GM23338 (cell line): ENCODE measurements around the gene GALM. TPM values are rescaled to one million over a fixed set of nuclear protein-coding genes. Genes with fewer than 3 reads are reported as not detected.

Experiments used
- ATAC-seq: fragments of 200-7000 bp; cut with Tn5 transposase; 3 replicates; pipeline ENCODE4 v1.9.1; 2020
- DNase-seq: peaks from one replicate; pipeline ENCODE4 v3.0.0-alpha.2; 2015; ENCODE audit warnings: low spot score
- H2AFZ ChIP-seq: fragments of 200-600 bp; sonication (generic); 2 replicates; pipeline ENCODE4 v1.8.0; 2016; ENCODE audit warnings: antibody characterized with exemption, mild to moderate bottlenecking, moderate library complexity
- H3F3A ChIP-seq: fragments of 200-600 bp; sonication (generic); replicated peaks from 2 replicates; pipeline ENCODE4 v1.8.0; 2017; ENCODE audit warnings: antibody characterized with exemption, mixed run types, low read depth
- H3K27ac ChIP-seq: fragments of 200-600 bp; sonication (generic); 2 replicates; pipeline ENCODE4 v1.6.1; 2016; ENCODE audit warnings: low read depth
- H3K27me3 ChIP-seq: fragments of 200-600 bp; sonication (generic); 2 replicates; pipeline ENCODE4 v1.8.0; 2016; ENCODE audit warnings: mild to moderate bottlenecking, mixed run types, moderate library complexity; ENCODE audit not compliant: insufficient read depth
- H3K36me3 ChIP-seq: fragments of 200-600 bp; sonication (generic); 2 replicates; pipeline ENCODE4 v1.8.0; 2016; ENCODE audit warnings: mild to moderate bottlenecking; ENCODE audit not compliant: insufficient read depth
- H3K4me1 ChIP-seq: fragments of 200-600 bp; sonication (generic); 2 replicates; pipeline ENCODE4 v1.8.0; 2016; ENCODE audit warnings: mild to moderate bottlenecking, moderate library complexity; ENCODE audit not compliant: insufficient read depth
- H3K4me2 ChIP-seq: fragments of 200-600 bp; sonication (generic); 2 replicates; pipeline ENCODE4 v1.7.1; 2017; ENCODE audit warnings: mixed run types
- H3K4me3 ChIP-seq: fragments of 200-600 bp; sonication (generic); 2 replicates; pipeline ENCODE4 v1.6.1; 2016; ENCODE audit warnings: mixed run types
- H3K79me2 ChIP-seq: fragments of 200-600 bp; sonication (generic); replicated peaks from 2 replicates; pipeline ENCODE4 v1.8.0; 2017; ENCODE audit warnings: mild to moderate bottlenecking; ENCODE audit not compliant: insufficient read depth
- H3K9me2 ChIP-seq: fragments of 200-600 bp; sonication (generic); 2 replicates; pipeline ENCODE4 v1.8.0; 2017; ENCODE audit not compliant: insufficient read depth
- H4K20me1 ChIP-seq: fragments of 200-600 bp; sonication (generic); replicated peaks from 2 replicates; pipeline ENCODE4 v1.8.0; 2017; ENCODE audit warnings: mild to moderate bottlenecking; ENCODE audit not compliant: insufficient read depth
- H3K27ac Mint-ChIP-seq: 2 replicates; pipeline ENCODE4 v1.8.0; 2020; ENCODE audit warnings: inconsistent platforms, mild to moderate bottlenecking, moderate library complexity, mixed read lengths
- H3K27me3 Mint-ChIP-seq: 3 replicates; pipeline ENCODE4 v1.8.0; 2022; ENCODE audit warnings: low read depth, mild to moderate bottlenecking, moderate library complexity, mixed read lengths, inconsistent platforms; ENCODE audit not compliant: insufficient read depth, poor library complexity
- H3K36me3 Mint-ChIP-seq: 3 replicates; pipeline ENCODE4 v1.8.0; 2021; ENCODE audit warnings: low read depth, mild to moderate bottlenecking, inconsistent platforms, moderate library complexity, mixed read lengths
- H3K4me1 Mint-ChIP-seq: 3 replicates; pipeline ENCODE4 v1.8.0; 2020; ENCODE audit warnings: mild to moderate bottlenecking, inconsistent platforms, mixed read lengths
- H3K4me3 Mint-ChIP-seq: 3 replicates; pipeline ENCODE4 v1.8.0; 2021; ENCODE audit warnings: moderate library complexity, mild to moderate bottlenecking, inconsistent platforms, mixed read lengths
- H3K9me3 Mint-ChIP-seq: 3 replicates; pipeline ENCODE4 v1.8.0; 2020; ENCODE audit warnings: moderate library complexity, mild to moderate bottlenecking, inconsistent platforms, mixed read lengths
- CREB1 ChIP-seq: fragments of 250-450 bp; sonication (Bioruptor Pico); IDR thresholded peaks from 2 replicates; pipeline ENCODE4 v1.5.0; 2020; ENCODE audit warnings: low read depth, mild to moderate bottlenecking, moderate library complexity
- ETS1 ChIP-seq: IDR thresholded peaks from 2 replicates; pipeline ENCODE4 v1.6.1; 2016; ENCODE audit warnings: antibody characterized with exemption
- EZH2 ChIP-seq: fragments of 200-600 bp; sonication (generic); IDR thresholded peaks from one replicate; pipeline ENCODE4 v1.8.0; 2017; ENCODE audit warnings: antibody characterized with exemption, mild to moderate bottlenecking, low read depth; ENCODE audit not compliant: unreplicated experiment
- EZH2phosphoT487 ChIP-seq: fragments of 200-600 bp; sonication (generic); IDR thresholded peaks from one replicate; pipeline ENCODE4 v1.8.1; 2018; ENCODE audit warnings: antibody characterized with exemption; ENCODE audit not compliant: unreplicated experiment
- JUNB ChIP-seq: IDR thresholded peaks from one replicate; pipeline ENCODE4 v1.6.1; 2016; ENCODE audit warnings: antibody characterized with exemption; ENCODE audit not compliant: unreplicated experiment
- NANOG ChIP-seq: IDR thresholded peaks from 2 replicates; pipeline ENCODE4 v1.6.1; 2016; ENCODE audit warnings: antibody characterized with exemption, borderline replicate concordance
- POLR2AphosphoS5 ChIP-seq: IDR thresholded peaks from 2 replicates; pipeline ENCODE4 v1.6.1; 2016; ENCODE audit warnings: antibody characterized with exemption, low read depth
- STAT1 ChIP-seq: IDR thresholded peaks from one replicate; pipeline ENCODE4 v1.6.1; 2016; ENCODE audit warnings: antibody characterized with exemption; ENCODE audit not compliant: unreplicated experiment
- ZNF114 ChIP-seq: fragments of 250-450 bp; sonication (Bioruptor Pico); IDR thresholded peaks from 2 replicates; pipeline ENCODE4 v1.5.0; 2020; ENCODE audit warnings: mild to moderate bottlenecking, moderate library complexity
- ZNF331 ChIP-seq: fragments of 250-450 bp; sonication (Bioruptor Pico); IDR thresholded peaks from 2 replicates; pipeline ENCODE4 v1.5.0; 2020; ENCODE audit warnings: low read depth, mild to moderate bottlenecking, moderate library complexity
- ZNF462 ChIP-seq: fragments of 250-450 bp; sonication (Bioruptor Pico); IDR thresholded peaks from 2 replicates; pipeline ENCODE4 v1.5.0; 2020; ENCODE audit warnings: mild to moderate bottlenecking, moderate library complexity
- polyA plus RNA-seq: library from polyadenylated mRNA; unstranded; fragments of >200 nt; fragmentation: Nextera tagmentation; extraction: Ambion mirVana; gene quantifications from 2 replicates; pipeline ENCODE4 v1.2.1, GENCODE V29; 2016
- total RNA-seq: library from RNA; depleted of rRNA; stranded (reverse); fragments of >200 nt; shearing (Covaris generic); gene quantifications from 2 replicates; pipeline ENCODE4 v1.2.3, GENCODE V29; 2014
- TF ChIP-seq, protein P1 (sequence below): IDR thresholded peaks from one replicate; pipeline ENCODE4 v1.6.1; 2018; ENCODE audit warnings: antibody characterized with exemption; ENCODE audit not compliant: unreplicated experiment
- TF ChIP-seq, protein P2 (sequence below), 2 experiments: fragments of 200-600 bp in 1 of 2; sonication (generic) in 1 of 2; conservative IDR thresholded peaks; 2 replicates each; pipeline versions ENCODE4 v1.5.1 to v1.6.1; 2016 to 2017; ENCODE audit warnings: antibody characterized with exemption in 2 of 2, low read depth in 2 of 2, mild to moderate bottlenecking in 2 of 2, moderate library complexity in 1 of 2

GALM gene
- total and polyA plus RNA-seq, 2 experiments from 2014 or later = 9.3 to 21.6 TPM

- peaks cover 3% of the 10 kb centered on the region; the same call in 2 of the 3 replicates for H3K4me1 Mint-ChIP-seq
- no peaks in the 10 kb centered on the region for H3K27me3 ChIP-seq
- no peaks in the 10 kb centered on the region for H3F3A ChIP-seq
- peaks cover 4% of the 10 kb centered on the region; the same call in 1 of the 3 replicates for H3K36me3 Mint-ChIP-seq
- H3K27ac Mint-ChIP-seq = no peak overlapping the region
- no peaks in the 10 kb centered on the region for H3K4me1 ChIP-seq
- H3K9me2 ChIP-seq = no peaks in the 10 kb centered on the region
- no peaks in the 10 kb centered on the region for H3K9me3 Mint-ChIP-seq
- TF ChIP-seq STAT1 (no peak), JUNB (no peak), EZH2phosphoT487 (no peak), EZH2 (no peak), ZNF331 (CRISPR knock-in tag) (no peak), ZNF462 (CRISPR knock-in tag) (no peak), ETS1 (no peak), ZNF114 (no peak), POLR2AphosphoS5 (no peak), CREB1 (CRISPR knock-in tag) (no peak), NANOG (no peak)
- TF ChIP-seq, protein P1, sequence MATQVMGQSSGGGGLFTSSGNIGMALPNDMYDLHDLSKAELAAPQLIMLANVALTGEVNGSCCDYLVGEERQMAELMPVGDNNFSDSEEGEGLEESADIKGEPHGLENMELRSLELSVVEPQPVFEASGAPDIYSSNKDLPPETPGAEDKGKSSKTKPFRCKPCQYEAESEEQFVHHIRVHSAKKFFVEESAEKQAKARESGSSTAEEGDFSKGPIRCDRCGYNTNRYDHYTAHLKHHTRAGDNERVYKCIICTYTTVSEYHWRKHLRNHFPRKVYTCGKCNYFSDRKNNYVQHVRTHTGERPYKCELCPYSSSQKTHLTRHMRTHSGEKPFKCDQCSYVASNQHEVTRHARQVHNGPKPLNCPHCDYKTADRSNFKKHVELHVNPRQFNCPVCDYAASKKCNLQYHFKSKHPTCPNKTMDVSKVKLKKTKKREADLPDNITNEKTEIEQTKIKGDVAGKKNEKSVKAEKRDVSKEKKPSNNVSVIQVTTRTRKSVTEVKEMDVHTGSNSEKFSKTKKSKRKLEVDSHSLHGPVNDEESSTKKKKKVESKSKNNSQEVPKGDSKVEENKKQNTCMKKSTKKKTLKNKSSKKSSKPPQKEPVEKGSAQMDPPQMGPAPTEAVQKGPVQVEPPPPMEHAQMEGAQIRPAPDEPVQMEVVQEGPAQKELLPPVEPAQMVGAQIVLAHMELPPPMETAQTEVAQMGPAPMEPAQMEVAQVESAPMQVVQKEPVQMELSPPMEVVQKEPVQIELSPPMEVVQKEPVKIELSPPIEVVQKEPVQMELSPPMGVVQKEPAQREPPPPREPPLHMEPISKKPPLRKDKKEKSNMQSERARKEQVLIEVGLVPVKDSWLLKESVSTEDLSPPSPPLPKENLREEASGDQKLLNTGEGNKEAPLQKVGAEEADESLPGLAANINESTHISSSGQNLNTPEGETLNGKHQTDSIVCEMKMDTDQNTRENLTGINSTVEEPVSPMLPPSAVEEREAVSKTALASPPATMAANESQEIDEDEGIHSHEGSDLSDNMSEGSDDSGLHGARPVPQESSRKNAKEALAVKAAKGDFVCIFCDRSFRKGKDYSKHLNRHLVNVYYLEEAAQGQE = no peak
- TF ChIP-seq, protein P2, sequence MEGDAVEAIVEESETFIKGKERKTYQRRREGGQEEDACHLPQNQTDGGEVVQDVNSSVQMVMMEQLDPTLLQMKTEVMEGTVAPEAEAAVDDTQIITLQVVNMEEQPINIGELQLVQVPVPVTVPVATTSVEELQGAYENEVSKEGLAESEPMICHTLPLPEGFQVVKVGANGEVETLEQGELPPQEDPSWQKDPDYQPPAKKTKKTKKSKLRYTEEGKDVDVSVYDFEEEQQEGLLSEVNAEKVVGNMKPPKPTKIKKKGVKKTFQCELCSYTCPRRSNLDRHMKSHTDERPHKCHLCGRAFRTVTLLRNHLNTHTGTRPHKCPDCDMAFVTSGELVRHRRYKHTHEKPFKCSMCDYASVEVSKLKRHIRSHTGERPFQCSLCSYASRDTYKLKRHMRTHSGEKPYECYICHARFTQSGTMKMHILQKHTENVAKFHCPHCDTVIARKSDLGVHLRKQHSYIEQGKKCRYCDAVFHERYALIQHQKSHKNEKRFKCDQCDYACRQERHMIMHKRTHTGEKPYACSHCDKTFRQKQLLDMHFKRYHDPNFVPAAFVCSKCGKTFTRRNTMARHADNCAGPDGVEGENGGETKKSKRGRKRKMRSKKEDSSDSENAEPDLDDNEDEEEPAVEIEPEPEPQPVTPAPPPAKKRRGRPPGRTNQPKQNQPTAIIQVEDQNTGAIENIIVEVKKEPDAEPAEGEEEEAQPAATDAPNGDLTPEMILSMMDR (conservative IDR thresholded peaks at IDR 0.05; ENCODE audit: low read depth in 2 of 2) = no peak
- no peak overlapping the region for H3K4me3 Mint-ChIP-seq
- H3K36me3 ChIP-seq = no peaks in the 10 kb centered on the region; the same call in 1 of the 2 replicates
- H3K4me2 ChIP-seq = no peak overlapping the region
- H3K27me3 Mint-ChIP-seq = peaks cover 5% of the 10 kb centered on the region
- H3K79me2 ChIP-seq = no peaks in the 10 kb centered on the region
- ATAC-seq (no peak), DNase-seq (no peak)
- H4K20me1 ChIP-seq = no peaks in the 10 kb centered on the region
- no peak overlapping the region for H2AFZ ChIP-seq
- H3K4me3 ChIP-seq = no peak overlapping the region
- no peak overlapping the region for H3K27ac ChIP-seq
These were observed 24.8 kb downstream of the GALM start for GRCh38 chr2:38690499-38691420.
